ENCODE measurements around the gene RASA1.

The RASA1 gene

DNA sequence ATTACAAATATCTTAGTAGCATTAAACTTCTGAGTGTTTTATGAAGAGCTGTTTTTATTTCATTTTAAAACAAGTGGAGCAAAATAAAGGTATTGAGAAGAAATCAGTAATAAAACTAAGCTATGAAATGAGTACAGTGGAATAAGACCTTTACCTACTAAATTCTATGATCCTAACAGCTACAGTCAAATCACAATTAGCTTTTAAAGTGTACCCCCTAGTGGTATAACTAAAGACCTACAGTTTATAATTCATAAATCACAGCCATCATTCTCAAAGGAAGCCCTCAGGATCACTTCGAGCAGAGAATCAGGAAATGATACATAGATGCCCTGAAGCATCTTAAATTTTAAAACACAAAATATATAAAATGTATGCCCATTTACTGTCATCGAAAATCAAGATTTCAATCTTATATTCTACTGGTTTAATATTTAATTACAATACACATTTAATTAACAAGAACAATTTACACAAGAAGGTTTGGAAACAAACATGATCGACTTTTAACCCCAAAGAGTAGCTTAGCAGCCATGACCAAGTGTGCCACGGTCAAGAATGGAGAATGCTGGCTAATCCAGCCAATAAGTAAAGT lies 132.7 kb downstream of the RASA1 start:
- Histone ChIP-seq H3K9ac (ENCODE audit: low read length) (no peak overlapping the region), H2AFZ (ENCODE audit: low read length) (no peak overlapping the region), H3K4me1 (ENCODE audit: insufficient read depth, low read length, severe bottlenecking) (no peaks in the 10 kb centered on the region), H3K27ac (ENCODE audit: low read depth, low read length, poor library complexity, severe bottlenecking) (no peak overlapping the region), H3K36me3 (ENCODE audit: insufficient read depth, low read length) (peaks cover 96% of the 10 kb centered on the region), H3K79me2 (ENCODE audit: insufficient read depth, low read length) (no peaks in the 10 kb centered on the region), H3K9me3 (ENCODE audit: low read length) (no peaks in the 10 kb centered on the region), H3K27me3 (ENCODE audit: insufficient read depth, low read length) (no peaks in the 10 kb centered on the region), H3K4me2 (ENCODE audit: low read length) (no peak overlapping the region), H3F3A (ENCODE audit: insufficient read depth, low read length) (no peaks in the 10 kb centered on the region; the same call in 1 of the 2 replicates), H3K9me2 (ENCODE audit: low read depth, low read length) (no peaks in the 10 kb centered on the region), H4K20me1 (ENCODE audit: insufficient read depth, low read length) (no peaks in the 10 kb centered on the region), H3K4me3 (ENCODE audit: low read depth, low read length, poor library complexity, severe bottlenecking) (no peak overlapping the region)
- TF ChIP-seq EZH2 (IDR thresholded peaks at IDR 0.05; ENCODE audit: borderline replicate concordance, low read length) (no peak), CTCF (IDR thresholded peaks at IDR 0.05; ENCODE audit: low read length) (peak; percentile 76)

GRCh38 chr5:87401626-87402025 lies 133.9 kb downstream of the RASA1 start:
- Histone ChIP-seq H3K27ac (ENCODE audit: low read depth, low read length, poor library complexity, severe bottlenecking) (no peak overlapping the region), H3K4me2 (ENCODE audit: low read length) (no peak overlapping the region), H3K4me1 (ENCODE audit: insufficient read depth, low read length, severe bottlenecking) (no peaks in the 10 kb centered on the region), H3K9me2 (ENCODE audit: low read depth, low read length) (no peaks in the 10 kb centered on the region), H3K36me3 (ENCODE audit: insufficient read depth, low read length) (peaks cover 97% of the 10 kb centered on the region), H3K79me2 (ENCODE audit: insufficient read depth, low read length) (no peaks in the 10 kb centered on the region), H3K9ac (ENCODE audit: low read length) (no peak overlapping the region), H3K4me3 (ENCODE audit: low read depth, low read length, poor library complexity, severe bottlenecking) (no peak overlapping the region), H4K20me1 (ENCODE audit: insufficient read depth, low read length) (no peaks in the 10 kb centered on the region), H3K9me3 (ENCODE audit: low read length) (no peaks in the 10 kb centered on the region), H2AFZ (ENCODE audit: low read length) (no peak overlapping the region), H3F3A (ENCODE audit: insufficient read depth, low read length) (no peaks in the 10 kb centered on the region; the same call in 1 of the 2 replicates), H3K27me3 (ENCODE audit: insufficient read depth, low read length) (no peaks in the 10 kb centered on the region)
- no peak for TF ChIP-seq CTCF (IDR thresholded peaks at IDR 0.05; ENCODE audit: low read length)
- no peak for TF ChIP-seq EZH2 (IDR thresholded peaks at IDR 0.05; ENCODE audit: borderline replicate concordance, low read length)

GRCh38 chr5:87403409-87403808 lies 135.7 kb downstream of the RASA1 start:
- Histone ChIP-seq H3F3A (ENCODE audit: insufficient read depth, low read length) (no peaks in the 10 kb centered on the region; the same call in 1 of the 2 replicates), H3K27me3 (ENCODE audit: insufficient read depth, low read length) (no peaks in the 10 kb centered on the region), H3K9me3 (ENCODE audit: low read length) (no peaks in the 10 kb centered on the region), H3K79me2 (ENCODE audit: insufficient read depth, low read length) (no peaks in the 10 kb centered on the region), H3K9ac (ENCODE audit: low read length) (no peak overlapping the region), H2AFZ (ENCODE audit: low read length) (no peak overlapping the region), H3K27ac (ENCODE audit: low read depth, low read length, poor library complexity, severe bottlenecking) (no peak overlapping the region), H3K4me1 (ENCODE audit: insufficient read depth, low read length, severe bottlenecking) (no peaks in the 10 kb centered on the region), H3K4me3 (ENCODE audit: low read depth, low read length, poor library complexity, severe bottlenecking) (no peak overlapping the region), H4K20me1 (ENCODE audit: insufficient read depth, low read length) (no peaks in the 10 kb centered on the region), H3K4me2 (ENCODE audit: low read length) (no peak overlapping the region), H3K36me3 (ENCODE audit: insufficient read depth, low read length) (peaks cover 96% of the 10 kb centered on the region), H3K9me2 (ENCODE audit: low read depth, low read length) (no peaks in the 10 kb centered on the region)
- TF ChIP-seq EZH2 (IDR thresholded peaks at IDR 0.05; ENCODE audit: borderline replicate concordance, low read length): no peak
- no peak for TF ChIP-seq CTCF (IDR thresholded peaks at IDR 0.05; ENCODE audit: low read length)

Data from OCI-LY1 (cell line).